ENCODE results near the gene KCNH1. TPM values are rescaled to one million over a fixed set of nuclear protein-coding genes. Genes with fewer than 3 reads are reported as not detected.

KCNH1 gene
- total RNA-seq, 1 experiment from 2014 or later, result not detected

DNA sequence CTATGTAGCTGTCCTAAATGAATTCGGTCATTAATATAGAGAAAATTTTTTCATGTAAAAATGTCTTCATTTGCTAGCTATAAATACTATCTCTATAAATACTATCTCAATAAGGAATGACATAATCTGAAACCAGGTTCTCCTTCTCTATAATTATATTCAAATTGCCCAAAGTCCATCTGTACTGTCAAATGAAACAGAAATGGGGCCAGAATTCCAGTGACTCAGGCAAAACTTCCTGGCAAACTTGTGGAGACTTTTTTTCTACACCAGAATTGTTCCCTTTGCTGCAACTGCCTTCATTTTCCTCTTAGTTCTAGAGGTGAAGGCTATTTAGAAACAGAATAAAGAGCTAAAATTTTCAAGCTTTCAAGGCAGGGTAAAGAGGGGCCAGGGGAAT, 152.5 kb downstream of the KCNH1 start:
- Histone ChIP-seq H3K4me3 (ENCODE audit: low read depth, low read length) (no peak overlapping the region), H3K36me3 (ENCODE audit: control insufficient read depth, insufficient read depth, low read length) (no peaks in the 10 kb centered on the region), H3K27me3 (replicated peaks; ENCODE audit: control insufficient read depth, insufficient read depth, low read length) (no peaks in the 10 kb centered on the region), H3K9me3 (no peaks in the 10 kb centered on the region), H3K4me1 (no peaks in the 10 kb centered on the region)
- Mint-ChIP-seq H3K9me3 (ENCODE audit: unreplicated experiment) (no peaks in the 10 kb centered on the region), H3K4me3 (ENCODE audit: unreplicated experiment) (no peak overlapping the region), H3K36me3 (ENCODE audit: insufficient read depth, unreplicated experiment) (no peaks in the 10 kb centered on the region), H3K27ac (ENCODE audit: unreplicated experiment) (no peak overlapping the region), H3K27me3 (ENCODE audit: insufficient read depth, unreplicated experiment) (peaks cover 14% of the 10 kb centered on the region), H3K4me1 (ENCODE audit: low read depth, unreplicated experiment) (no peaks in the 10 kb centered on the region)
- POLR2A ChIA-PET, result no interaction called here
- no TSS peak for BruUV-seq (replicated peaks)
- DNase-seq, result no peak
- CTCF ChIA-PET, result no interaction called here
- intact Hi-C loops (cut with micrococcal nuclease; ENCODE audit: unreplicated experiment), result no loop called here
- TF ChIP-seq CTCF (IDR thresholded peaks at IDR 0.05; ENCODE audit: insufficient read depth in 1 of 2, low read depth in 1 of 2, low read length in 1 of 2, severe bottlenecking in 1 of 2, unreplicated experiment in 1 of 2), result no peak

DNA sequence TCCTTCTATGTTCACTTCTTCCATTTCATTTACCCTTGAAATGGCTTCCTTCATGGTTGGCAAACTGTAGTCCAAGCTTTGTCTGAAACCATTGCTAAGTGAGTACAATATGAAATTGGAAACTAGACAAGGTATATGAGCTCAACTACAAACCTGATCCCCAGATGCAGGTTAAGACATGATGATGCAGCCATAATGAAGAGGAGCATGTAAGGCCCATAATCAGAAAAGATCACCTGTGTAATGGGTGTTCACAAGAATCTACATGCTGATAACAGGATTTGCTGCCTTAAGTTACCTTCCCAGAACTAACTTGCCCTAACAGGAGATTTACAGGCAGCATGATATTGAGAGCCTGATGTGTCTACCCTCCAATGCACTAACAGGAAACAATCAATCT, 153.9 kb downstream of the KCNH1 start:
- intact Hi-C loops (cut with micrococcal nuclease; ENCODE audit: unreplicated experiment), result no loop called here
- Mint-ChIP-seq H3K27ac (ENCODE audit: unreplicated experiment) (no peak overlapping the region), H3K4me3 (ENCODE audit: unreplicated experiment) (no peak overlapping the region), H3K9me3 (ENCODE audit: unreplicated experiment) (no peaks in the 10 kb centered on the region), H3K36me3 (ENCODE audit: insufficient read depth, unreplicated experiment) (no peaks in the 10 kb centered on the region), H3K27me3 (ENCODE audit: insufficient read depth, unreplicated experiment) (peaks cover 7% of the 10 kb centered on the region), H3K4me1 (ENCODE audit: low read depth, unreplicated experiment) (no peaks in the 10 kb centered on the region)
- CTCF ChIA-PET, result no interaction called here
- no TSS peak for BruUV-seq (replicated peaks)
- no peaks in the 10 kb centered on the region for H3K27me3 ChIP-seq (replicated peaks; ENCODE audit: control insufficient read depth, insufficient read depth, low read length)
- no peak for DNase-seq
- no peaks in the 10 kb centered on the region for H3K4me1 ChIP-seq
- no peaks in the 10 kb centered on the region for H3K36me3 ChIP-seq (ENCODE audit: control insufficient read depth, insufficient read depth, low read length)
- no peak for TF ChIP-seq CTCF (IDR thresholded peaks at IDR 0.05; ENCODE audit: insufficient read depth in 1 of 2, low read depth in 1 of 2, low read length in 1 of 2, severe bottlenecking in 1 of 2, unreplicated experiment in 1 of 2)
- H3K9me3 ChIP-seq, result no peaks in the 10 kb centered on the region
- no peak overlapping the region for H3K4me3 ChIP-seq (ENCODE audit: low read depth, low read length)
- POLR2A ChIA-PET, result no interaction called here

DNA sequence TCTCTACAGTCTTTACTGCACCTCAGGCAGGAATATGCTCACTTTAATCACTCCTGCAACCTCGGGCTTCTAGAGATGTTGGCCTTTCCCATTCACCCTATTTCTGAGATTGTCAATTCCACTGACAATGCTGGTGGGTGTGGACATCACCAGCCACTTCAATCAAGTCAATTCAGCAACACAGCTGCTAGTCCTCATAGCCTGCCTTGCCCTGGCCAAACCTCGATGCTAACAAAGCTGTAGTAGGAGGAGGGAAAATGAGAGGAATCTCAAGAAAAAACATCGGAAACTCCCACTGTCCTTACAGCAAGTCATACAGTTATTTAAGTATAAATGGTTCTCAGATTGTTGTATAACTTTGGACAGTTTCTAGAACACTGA, 155.0 kb downstream of the KCNH1 start:
- Mint-ChIP-seq H3K36me3 (ENCODE audit: insufficient read depth, unreplicated experiment) (no peaks in the 10 kb centered on the region), H3K9me3 (ENCODE audit: unreplicated experiment) (no peaks in the 10 kb centered on the region), H3K27me3 (ENCODE audit: insufficient read depth, unreplicated experiment) (peaks cover 2% of the 10 kb centered on the region), H3K4me3 (ENCODE audit: unreplicated experiment) (no peak overlapping the region), H3K27ac (ENCODE audit: unreplicated experiment) (no peak overlapping the region), H3K4me1 (ENCODE audit: low read depth, unreplicated experiment) (no peaks in the 10 kb centered on the region)
- Histone ChIP-seq H3K4me1 (no peaks in the 10 kb centered on the region), H3K27me3 (replicated peaks; ENCODE audit: control insufficient read depth, insufficient read depth, low read length) (no peaks in the 10 kb centered on the region), H3K36me3 (ENCODE audit: control insufficient read depth, insufficient read depth, low read length) (no peaks in the 10 kb centered on the region), H3K4me3 (ENCODE audit: low read depth, low read length) (no peak overlapping the region), H3K9me3 (no peaks in the 10 kb centered on the region)
- POLR2A ChIA-PET, result no interaction called here
- no TSS peak for BruUV-seq (replicated peaks)
- CTCF ChIA-PET, result no interaction called here
- no peak for TF ChIP-seq CTCF (IDR thresholded peaks at IDR 0.05; ENCODE audit: insufficient read depth in 1 of 2, low read depth in 1 of 2, low read length in 1 of 2, severe bottlenecking in 1 of 2, unreplicated experiment in 1 of 2)
- intact Hi-C loops (cut with micrococcal nuclease; ENCODE audit: unreplicated experiment), result no loop called here
- DNase-seq, result no peak
